ENCODE measurements around the gene MYB. TPM values are rescaled to one million over a fixed set of nuclear protein-coding genes. Genes with fewer than 3 reads are reported as not detected.
"Not testable (repeated sequence)": the region's sequence is repeated elsewhere in the genome, so short reads cannot be mapped to it uniquely, and the experiment has no call there.

The MYB gene
- total and polyA plus RNA-seq, 2 of the 13 experiments (the other 11 are each of a cell fraction or from before 2014, with no cell fraction given), result 0.04 to 0.20 TPM

GRCh38 chr6:135154125-135154524 lies 27.0 kb upstream of the MYB start:
- CTCF ChIA-PET (ENCODE audit: low intra/inter-chr PET ratio, low total read pairs); H3K9ac ChIP-seq (ENCODE audit: insufficient read depth, low read depth, low read length); BruUV-seq (replicated peaks); H3K36me3 ChIP-seq (replicated peaks in 1 of 2; ENCODE audit: control insufficient read depth in 1 of 2, insufficient read depth in 2 of 2, low read length in 2 of 2); H3K4me2 ChIP-seq (ENCODE audit: low read depth, low read length); FAIRE-seq; DNase-seq (ENCODE audit: low spot score); in situ Hi-C loops (cut with HindIII; ENCODE audit: extremely low pct_ligation_motif_present, low pct_unique_long_range_greater_than_20kb); ATAC-seq; H3K27me3 ChIP-seq (ENCODE audit: control insufficient read depth in 1 of 2, insufficient read depth in 2 of 2, low read length in 2 of 2); H4K20me1 ChIP-seq (ENCODE audit: insufficient read depth, low read length); H3K27ac ChIP-seq (ENCODE audit: extremely low read length, insufficient read depth, low read length); intact Hi-C loops (cut with micrococcal nuclease; ENCODE audit: unreplicated experiment); POLR2A ChIA-PET; H3K9me3 ChIP-seq (ENCODE audit: low read length); H3K4me3 ChIP-seq (replicated peaks in 1 of 3; ENCODE audit: insufficient read depth in 1 of 3, low read depth in 2 of 3, low read length in 3 of 3); H3K4me1 ChIP-seq (ENCODE audit: insufficient read depth, low read length); H2AFZ ChIP-seq (ENCODE audit: low read length); H3K79me2 ChIP-seq (ENCODE audit: insufficient read depth, low read length); TF ChIP-seq ATF7 (CRISPR knock-in tag; IDR thresholded peaks at IDR 0.05): not testable (repeated sequence)
- WGBS (ENCODE audit: low lambda C conversion rate), result 2% methylated on average over 2 of the region's 2 CpGs
- 0 out of 2 replicates have a peak, but pooled peaks have one; percentile 2 for TF ChIP-seq ATF7 (IDR thresholded peaks at IDR 0.05)

GRCh38 chr6:135158397-135158796 lies 22.7 kb upstream of the MYB start:
- FAIRE-seq, result no peak
- no peaks in the 10 kb centered on the region for H3K27me3 ChIP-seq (ENCODE audit: control insufficient read depth in 1 of 2, insufficient read depth in 2 of 2, low read length in 2 of 2)
- no peak overlapping the region for H2AFZ ChIP-seq (ENCODE audit: low read length)
- no peak overlapping the region for H3K9ac ChIP-seq (ENCODE audit: insufficient read depth, low read depth, low read length)
- ATAC-seq, result no peak
- H3K4me1 ChIP-seq (ENCODE audit: insufficient read depth, low read length), result no peaks in the 10 kb centered on the region
- BruUV-seq (replicated peaks), result no TSS peak
- intact Hi-C loops (cut with micrococcal nuclease; ENCODE audit: unreplicated experiment) (no loop called here), in situ Hi-C loops (cut with HindIII; ENCODE audit: extremely low pct_ligation_motif_present, low pct_unique_long_range_greater_than_20kb) (no loop called here)
- no peaks in the 10 kb centered on the region for H3K79me2 ChIP-seq (ENCODE audit: insufficient read depth, low read length)
- CTCF ChIA-PET (ENCODE audit: low intra/inter-chr PET ratio, low total read pairs), result no interaction called here
- H3K9me3 ChIP-seq (ENCODE audit: low read length), result no peaks in the 10 kb centered on the region
- 15% methylated on average over 4 of the region's 4 CpGs for WGBS (ENCODE audit: low lambda C conversion rate)
- TF ChIP-seq ARID3A (IDR thresholded peaks at IDR 0.05; ENCODE audit: low read depth, low read length) (no peak), SRY (CRISPR knock-in tag; IDR thresholded peaks at IDR 0.05) (no peak), KAT2B (IDR thresholded peaks at IDR 0.05; ENCODE audit: borderline replicate concordance, low read depth, low read length) (no peak), MYC (CRISPR knock-in tag; IDR thresholded peaks at IDR 0.05; ENCODE audit: borderline replicate concordance) (no peak)
- H3K36me3 ChIP-seq (replicated peaks in 1 of 2; ENCODE audit: control insufficient read depth in 1 of 2, insufficient read depth in 2 of 2, low read length in 2 of 2), result no peaks in the 10 kb centered on the region
- no peak overlapping the region for H3K4me3 ChIP-seq (replicated peaks in 1 of 3; ENCODE audit: insufficient read depth in 1 of 3, low read depth in 2 of 3, low read length in 3 of 3)
- POLR2A ChIA-PET, result no interaction called here
- DNase-seq (ENCODE audit: low spot score), result no peak
- H4K20me1 ChIP-seq (ENCODE audit: insufficient read depth, low read length), result no peaks in the 10 kb centered on the region
- no peak overlapping the region for H3K4me2 ChIP-seq (ENCODE audit: low read depth, low read length)
- H3K27ac ChIP-seq (ENCODE audit: extremely low read length, insufficient read depth, low read length), result no peak overlapping the region
